IgD-negative memory B cell (primary cell): Measurements from ENCODE around the gene VPS18. TPM values are rescaled to one million over a fixed set of nuclear protein-coding genes. Genes with fewer than 3 reads are reported as not detected.

Source experiments
- H3K27ac Mint-ChIP-seq, 3 donors: one replicate each; pipeline ENCODE4 v1.8.0; 2020 to 2022; ENCODE audit warnings: mild to moderate bottlenecking in 3 of 3, mixed read lengths in 3 of 3, moderate library complexity in 1 of 3
- H3K27me3 Mint-ChIP-seq: one replicate; pipeline ENCODE4 v1.8.0; 2021; ENCODE audit warnings: mixed read lengths
- H3K36me3 Mint-ChIP-seq: one replicate; pipeline ENCODE4 v1.8.0; 2020; ENCODE audit warnings: mild to moderate bottlenecking, mixed read lengths
- H3K4me1 Mint-ChIP-seq, 3 donors: one replicate each; pipeline ENCODE4 v1.8.0; 2020 to 2022; ENCODE audit warnings: mixed read lengths in 3 of 3, mild to moderate bottlenecking in 1 of 3
- H3K4me3 Mint-ChIP-seq, 4 donors: one replicate each; pipeline ENCODE4 v1.8.0; 2020 to 2022; ENCODE audit warnings: mild to moderate bottlenecking in 4 of 4, mixed read lengths in 4 of 4, moderate library complexity in 3 of 4
- H3K9me3 Mint-ChIP-seq, 3 donors: one replicate each; pipeline ENCODE4 v1.8.0; 2020 to 2021; ENCODE audit warnings: mixed read lengths in 3 of 3, mild to moderate bottlenecking in 1 of 3
- polyA plus RNA-seq: library from polyadenylated mRNA; unstranded; fragments of 300-500 nt; fragmentation: Illumina TruSeq; gene quantifications from one replicate; pipeline ENCODE4 v1.2.3, GENCODE V29; 2021

Gene VPS18
- polyA plus RNA-seq, 1 donor from 2014 or later, result 27.0 TPM

- H3K4me1 Mint-ChIP-seq, result peaks cover 27 to 29% (median 28%) of the 10 kb centered on the region in 3 donors
- H3K27me3 Mint-ChIP-seq, result peaks cover 47% of the 10 kb centered on the region
- peak overlapping the region in 1 of 3 donors; percentile 39 for H3K27ac Mint-ChIP-seq
- no peaks in the 10 kb centered on the region for H3K9me3 Mint-ChIP-seq
- H3K4me3 Mint-ChIP-seq, result peak overlapping the region; percentile 57 to 89 (median 78)
- H3K36me3 Mint-ChIP-seq, result peaks cover 4% of the 10 kb centered on the region
Measured at GRCh38 chr15:40930430-40931299, 36.4 kb downstream of the VPS18 start.

GRCh38 chr15:40931300-40932142 is 37.3 kb downstream of the VPS18 start:
- peaks cover 23 to 27% (median 26%) of the 10 kb centered on the region in 3 donors for H3K4me1 Mint-ChIP-seq
- no peaks in the 10 kb centered on the region for H3K9me3 Mint-ChIP-seq
- peaks cover 4% of the 10 kb centered on the region for H3K36me3 Mint-ChIP-seq
- peaks cover 43% of the 10 kb centered on the region for H3K27me3 Mint-ChIP-seq
- peak overlapping the region in 3 of 4 donors; percentile 57 to 89 (median 75) for H3K4me3 Mint-ChIP-seq
- peak overlapping the region in 1 of 3 donors; percentile 59 for H3K27ac Mint-ChIP-seq

GRCh38 chr15:40932156-40932555 is 37.9 kb downstream of the VPS18 start:
- H3K27me3 Mint-ChIP-seq, result peaks cover 36% of the 10 kb centered on the region
- H3K4me3 Mint-ChIP-seq, result peak overlapping the region in 3 of 4 donors; percentile 32 to 75 (median 57)
- no peaks in the 10 kb centered on the region for H3K9me3 Mint-ChIP-seq
- peak overlapping the region in 1 of 3 donors; percentile 59 for H3K27ac Mint-ChIP-seq
- peaks cover 4% of the 10 kb centered on the region for H3K36me3 Mint-ChIP-seq
- H3K4me1 Mint-ChIP-seq, result peaks cover 19 to 25% (median 23%) of the 10 kb centered on the region in 3 donors

- H3K36me3 Mint-ChIP-seq, result peaks cover 4% of the 10 kb centered on the region
- no peaks in the 10 kb centered on the region for H3K9me3 Mint-ChIP-seq
- peaks cover 18 to 24% (median 23%) of the 10 kb centered on the region in 3 donors for H3K4me1 Mint-ChIP-seq
- H3K27ac Mint-ChIP-seq, result no peak overlapping the region
- H3K27me3 Mint-ChIP-seq, result peaks cover 34% of the 10 kb centered on the region
- peak overlapping the region in 1 of 4 donors; percentile 25 for H3K4me3 Mint-ChIP-seq
Measured at GRCh38 chr15:40932649-40933516, 38.6 kb downstream of the VPS18 start.

- H3K27ac Mint-ChIP-seq, result no peak overlapping the region
- no peaks in the 10 kb centered on the region for H3K9me3 Mint-ChIP-seq
- peaks cover 4% of the 10 kb centered on the region for H3K36me3 Mint-ChIP-seq
- H3K27me3 Mint-ChIP-seq, result peaks cover 34% of the 10 kb centered on the region
- H3K4me3 Mint-ChIP-seq, result peak overlapping the region in 1 of 4 donors; percentile 79
- H3K4me1 Mint-ChIP-seq, result peaks cover 21 to 24% (median 23%) of the 10 kb centered on the region in 3 donors
Measured at GRCh38 chr15:40933517-40933902, 39.3 kb downstream of the VPS18 start.

- peaks cover 4% of the 10 kb centered on the region for H3K36me3 Mint-ChIP-seq
- H3K4me3 Mint-ChIP-seq, result no peak overlapping the region
- H3K9me3 Mint-ChIP-seq, result no peaks in the 10 kb centered on the region
- H3K27ac Mint-ChIP-seq, result no peak overlapping the region
- H3K27me3 Mint-ChIP-seq, result peaks cover 27% of the 10 kb centered on the region
- H3K4me1 Mint-ChIP-seq, result peaks cover 17 to 19% (median 18%) of the 10 kb centered on the region in 3 donors
Measured at GRCh38 chr15:40934457-40934856, 40.2 kb downstream of the VPS18 start.

- Mint-ChIP-seq H3K27me3 (peaks cover 14% of the 10 kb centered on the region), H3K9me3 (no peaks in the 10 kb centered on the region), H3K27ac (no peak overlapping the region), H3K36me3 (peaks cover 4% of the 10 kb centered on the region), H3K4me1 (peaks cover 7 to 15% (median 8%) of the 10 kb centered on the region in 3 donors), H3K4me3 (peak overlapping the region in 1 of 4 donors; percentile 12)
Measured at GRCh38 chr15:40936234-40936708, 42.0 kb downstream of the VPS18 start.

- no peak overlapping the region for H3K27ac Mint-ChIP-seq
- no peaks in the 10 kb centered on the region for H3K9me3 Mint-ChIP-seq
- peaks cover 8% of the 10 kb centered on the region for H3K27me3 Mint-ChIP-seq
- peaks cover 4 to 15% (median 4%) of the 10 kb centered on the region in 3 donors for H3K4me1 Mint-ChIP-seq
- peak overlapping the region in 2 of 4 donors; percentile 12 to 46 for H3K4me3 Mint-ChIP-seq
- peaks cover 2% of the 10 kb centered on the region for H3K36me3 Mint-ChIP-seq
Measured at GRCh38 chr15:40936709-40937666, 42.7 kb downstream of the VPS18 start.

GRCh38 chr15:40937762-40938535 is 43.7 kb downstream of the VPS18 start:
- peaks cover 2% of the 10 kb centered on the region for H3K36me3 Mint-ChIP-seq
- peaks cover 3% of the 10 kb centered on the region for H3K27me3 Mint-ChIP-seq
- H3K4me3 Mint-ChIP-seq, result no peak overlapping the region
- H3K27ac Mint-ChIP-seq, result no peak overlapping the region
- no peaks in the 10 kb centered on the region for H3K9me3 Mint-ChIP-seq
- peaks cover 4 to 22% (median 7%) of the 10 kb centered on the region in 3 donors for H3K4me1 Mint-ChIP-seq

- peaks cover under 1% of the 10 kb centered on the region for H3K36me3 Mint-ChIP-seq
- H3K27me3 Mint-ChIP-seq, result peaks cover 3% of the 10 kb centered on the region
- H3K27ac Mint-ChIP-seq, result no peak overlapping the region
- no peak overlapping the region for H3K4me3 Mint-ChIP-seq
- peaks cover 4 to 24% (median 7%) of the 10 kb centered on the region in 3 donors for H3K4me1 Mint-ChIP-seq
- H3K9me3 Mint-ChIP-seq, result no peaks in the 10 kb centered on the region
Measured at GRCh38 chr15:40938536-40938870, 44.3 kb downstream of the VPS18 start.

- H3K4me3 Mint-ChIP-seq, result peak overlapping the region; percentile 44 to 74 (median 62)
- H3K36me3 Mint-ChIP-seq, result no peaks in the 10 kb centered on the region
- no peaks in the 10 kb centered on the region for H3K9me3 Mint-ChIP-seq
- peaks cover 4 to 24% (median 7%) of the 10 kb centered on the region in 3 donors for H3K4me1 Mint-ChIP-seq
- H3K27ac Mint-ChIP-seq, result peak overlapping the region; percentile 44 to 49 (median 46)
- H3K27me3 Mint-ChIP-seq, result peaks cover 3% of the 10 kb centered on the region
Measured at GRCh38 chr15:40940296-40940801, 46.1 kb downstream of the VPS18 start.

GRCh38 chr15:40941068-40941527 is 46.8 kb downstream of the VPS18 start:
- peaks cover 5% of the 10 kb centered on the region for H3K27me3 Mint-ChIP-seq
- peak overlapping the region in 2 of 3 donors; percentile 49 to 67 for H3K27ac Mint-ChIP-seq

More at GRCh38 chr15:40941068-40941527, 46.8 kb downstream of the VPS18 start:
- peak overlapping the region; percentile 70 to 89 (median 74) for H3K4me3 Mint-ChIP-seq
- H3K4me1 Mint-ChIP-seq, result peaks cover 7 to 27% (median 8%) of the 10 kb centered on the region in 3 donors
- H3K36me3 Mint-ChIP-seq, result no peaks in the 10 kb centered on the region
- no peaks in the 10 kb centered on the region for H3K9me3 Mint-ChIP-seq
